Astrocyte (in vitro differentiated cells and primary cell): ENCODE results near the gene CD247. TPM values are rescaled to one million over a fixed set of nuclear protein-coding genes. Genes with fewer than 3 reads are reported as not detected.

ENCODE experiments used
- DNase-seq: peaks from one replicate; pipeline ENCODE4 v3.0.0-alpha.2; 2010; ENCODE audit warnings: low read depth
- FAIRE-seq: peaks from 2 replicates; lab custom pipeline; 2011; peaks lifted over from hg19 to GRCh38; lab: Jason Lieb, UNC
- H2AFZ ChIP-seq: 2 replicates; pipeline ENCODE4 v1.6.0; 2012; ENCODE audit warnings: low read depth, low read length, inconsistent platforms
- H3K27ac ChIP-seq: 2 replicates; pipeline ENCODE4 v1.5.1; 2011; ENCODE audit warnings: low read depth, low read length, inconsistent platforms
- H3K27me3 ChIP-seq: 2 replicates; pipeline ENCODE4 v1.6.0; 2011; ENCODE audit warnings: low read length, inconsistent platforms; ENCODE audit not compliant: insufficient read depth
- H3K36me3 ChIP-seq: 2 replicates; pipeline ENCODE4 v1.5.1; 2011; ENCODE audit warnings: low read length, inconsistent platforms; ENCODE audit not compliant: insufficient read depth
- H3K4me1 ChIP-seq: 2 replicates; pipeline ENCODE4 v1.5.1; 2011; ENCODE audit warnings: low read length, inconsistent platforms; ENCODE audit not compliant: insufficient read depth
- H3K4me2 ChIP-seq: 2 replicates; pipeline ENCODE4 v1.6.0; 2012; ENCODE audit warnings: low read length, inconsistent platforms
- H3K4me3 ChIP-seq: 2 replicates; pipeline ENCODE4 v1.5.1; 2011; ENCODE audit warnings: low read depth, mild to moderate bottlenecking, low read length, inconsistent platforms; ENCODE audit not compliant: insufficient read depth
- H3K79me2 ChIP-seq: 2 replicates; pipeline ENCODE4 v1.6.0; 2012; ENCODE audit warnings: mild to moderate bottlenecking, low read length, inconsistent platforms; ENCODE audit not compliant: insufficient read depth
- H3K9ac ChIP-seq: 2 replicates; pipeline ENCODE4 v1.6.0; 2012; ENCODE audit warnings: mild to moderate bottlenecking, low read length, inconsistent platforms
- H3K9me3 ChIP-seq: 2 replicates; pipeline ENCODE4 v1.5.1; 2012; ENCODE audit warnings: low read depth, mild to moderate bottlenecking, low read length, inconsistent platforms; ENCODE audit not compliant: insufficient read depth
- H4K20me1 ChIP-seq: 2 replicates; pipeline ENCODE4 v1.6.0; 2012; ENCODE audit warnings: low read length, inconsistent platforms; ENCODE audit not compliant: insufficient read depth
- H3K27ac Mint-ChIP-seq: one replicate; pipeline ENCODE4 v1.8.0; 2021; ENCODE audit warnings: mild to moderate bottlenecking, mixed read lengths; ENCODE audit not compliant: unreplicated experiment
- H3K27me3 Mint-ChIP-seq: one replicate; pipeline ENCODE4 v1.8.0; 2021; ENCODE audit warnings: low read depth, mixed read lengths; ENCODE audit not compliant: unreplicated experiment
- H3K36me3 Mint-ChIP-seq: one replicate; pipeline ENCODE4 v1.8.0; 2021; ENCODE audit warnings: low read depth, mixed read lengths; ENCODE audit not compliant: unreplicated experiment
- H3K4me1 Mint-ChIP-seq: one replicate; pipeline ENCODE4 v1.8.0; 2021; ENCODE audit warnings: low read depth, mixed read lengths; ENCODE audit not compliant: unreplicated experiment
- H3K4me3 Mint-ChIP-seq: one replicate; pipeline ENCODE4 v1.8.0; 2021; ENCODE audit warnings: mild to moderate bottlenecking, moderate library complexity, mixed read lengths; ENCODE audit not compliant: unreplicated experiment
- H3K9me3 Mint-ChIP-seq: one replicate; pipeline ENCODE4 v1.8.0; 2021; ENCODE audit warnings: mild to moderate bottlenecking, mixed read lengths; ENCODE audit not compliant: unreplicated experiment
- CTCF ChIP-seq: IDR thresholded peaks from 2 replicates; pipeline ENCODE4 v1.5.1; 2011; ENCODE audit warnings: low read depth, mild to moderate bottlenecking, inconsistent platforms, low read length, moderate library complexity; ENCODE audit not compliant: insufficient read depth
- EZH2 ChIP-seq: IDR thresholded peaks from 2 replicates; pipeline ENCODE4 v1.6.1; 2012; ENCODE audit warnings: mild to moderate bottlenecking, low read length, inconsistent platforms; ENCODE audit not compliant: insufficient read depth
- total RNA-seq: library from RNA; stranded (reverse); gene quantifications from 2 replicates; pipeline ENCODE4 v1.2.1, GENCODE V29; 2021

The CD247 gene
- total RNA-seq, 1 donor from 2014 or later, result not detected

DNA sequence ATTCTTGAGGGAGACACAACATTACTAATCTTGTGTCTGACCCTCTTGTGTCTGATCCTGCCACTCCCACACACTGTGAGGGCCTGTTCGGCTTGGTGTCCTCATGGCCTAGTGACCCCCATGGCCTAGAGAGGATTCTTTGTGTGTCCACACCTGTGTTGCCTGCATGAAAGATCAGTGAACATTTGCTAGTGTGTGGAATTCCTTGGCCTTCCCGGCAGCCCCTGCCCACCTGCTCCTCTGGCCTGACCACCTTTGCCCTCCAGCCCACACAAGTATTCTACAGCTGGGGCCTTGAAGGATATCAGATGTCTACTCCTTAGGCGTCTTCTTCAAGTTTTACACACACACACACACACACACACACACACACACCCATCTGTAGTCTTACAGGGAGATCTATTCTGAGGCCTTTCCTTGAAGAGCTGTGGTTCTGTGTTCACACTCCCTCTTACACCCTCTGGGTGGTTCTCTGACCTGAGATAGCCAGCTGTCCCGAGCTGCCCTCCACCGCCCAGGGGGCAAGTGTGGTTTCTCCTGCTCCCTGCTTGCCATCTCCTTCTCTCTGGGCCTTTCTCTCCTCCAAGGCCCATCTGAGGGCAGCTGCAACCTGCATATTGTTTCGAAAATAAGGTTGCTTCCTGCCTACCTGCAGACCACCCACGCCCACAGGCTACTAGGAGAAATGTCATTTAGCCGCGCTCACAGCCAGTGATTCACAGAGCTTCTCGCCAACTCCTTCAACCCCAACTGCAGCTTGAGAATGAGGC, 45.4 kb downstream of the CD247 start:
- no peaks in the 10 kb centered on the region for H4K20me1 ChIP-seq
- H3K27ac Mint-ChIP-seq, result no peak overlapping the region
- peaks cover 18% of the 10 kb centered on the region for H3K4me1 Mint-ChIP-seq
- no peak for TF ChIP-seq CTCF
- no peaks in the 10 kb centered on the region for H3K36me3 Mint-ChIP-seq
- no peaks in the 10 kb centered on the region for H3K79me2 ChIP-seq
- H3K4me3 Mint-ChIP-seq, result no peak overlapping the region
- H3K27me3 Mint-ChIP-seq, result no peaks in the 10 kb centered on the region
- H3K36me3 ChIP-seq, result no peaks in the 10 kb centered on the region
- H3K4me3 ChIP-seq, result no peak overlapping the region
- DNase-seq (no peak), FAIRE-seq (no peak)
- H3K9ac ChIP-seq, result no peak overlapping the region
- H3K4me1 ChIP-seq, result no peaks in the 10 kb centered on the region
- no peak overlapping the region for H3K4me2 ChIP-seq
- H3K27ac ChIP-seq, result no peak overlapping the region
- no peak overlapping the region for H2AFZ ChIP-seq
- H3K9me3 Mint-ChIP-seq, result peaks cover 6% of the 10 kb centered on the region
- H3K27me3 ChIP-seq, result no peaks in the 10 kb centered on the region
- H3K9me3 ChIP-seq, result no peaks in the 10 kb centered on the region

DNA sequence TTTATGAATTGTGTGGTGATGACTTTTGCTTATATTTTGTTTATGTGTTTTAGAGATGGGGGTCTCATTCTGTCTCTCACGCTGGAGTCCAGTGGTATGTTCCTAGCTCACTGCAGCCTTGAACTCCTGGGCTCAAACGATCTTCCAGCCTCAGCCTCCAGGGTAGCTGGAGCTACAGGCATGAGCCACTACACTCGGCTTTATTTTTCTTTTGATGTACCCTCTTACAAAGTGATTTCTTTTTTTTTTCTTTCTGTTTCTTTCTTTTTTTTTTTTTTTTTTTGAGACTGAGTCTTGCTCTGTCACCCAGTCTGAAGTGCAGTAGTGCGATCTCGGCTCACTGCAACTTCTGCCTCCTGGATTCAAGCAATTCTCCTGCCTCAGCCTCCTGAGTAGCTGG, 46.8 kb downstream of the CD247 start:
- no peaks in the 10 kb centered on the region for H3K79me2 ChIP-seq
- H3K27ac Mint-ChIP-seq, result no peak overlapping the region
- no peak overlapping the region for H3K4me3 Mint-ChIP-seq
- peaks cover 21% of the 10 kb centered on the region for H3K4me1 Mint-ChIP-seq
- no peaks in the 10 kb centered on the region for H3K36me3 Mint-ChIP-seq
- no peak for FAIRE-seq
- H3K9me3 ChIP-seq, result no peaks in the 10 kb centered on the region
- no peaks in the 10 kb centered on the region for H3K4me1 ChIP-seq
- TF ChIP-seq EZH2, result no peak
- no peak for TF ChIP-seq CTCF
- no peak overlapping the region for H3K9ac ChIP-seq
- H3K36me3 ChIP-seq, result no peaks in the 10 kb centered on the region
- H3K9me3 Mint-ChIP-seq, result peaks cover 3% of the 10 kb centered on the region
- no peak overlapping the region for H3K4me3 ChIP-seq
- DNase-seq, result no peak
- H3K27me3 Mint-ChIP-seq, result no peaks in the 10 kb centered on the region
- no peaks in the 10 kb centered on the region for H3K27me3 ChIP-seq
- H4K20me1 ChIP-seq, result no peaks in the 10 kb centered on the region
- H3K27ac ChIP-seq, result no peak overlapping the region
- no peak overlapping the region for H2AFZ ChIP-seq
- no peak overlapping the region for H3K4me2 ChIP-seq

- H3K4me1 Mint-ChIP-seq, result peaks cover 21% of the 10 kb centered on the region
- H3K4me3 ChIP-seq, result no peak overlapping the region
- no peak overlapping the region for H3K4me3 Mint-ChIP-seq
- no peaks in the 10 kb centered on the region for H3K4me1 ChIP-seq
- H3K9me3 ChIP-seq, result no peaks in the 10 kb centered on the region
- H3K27ac ChIP-seq, result no peak overlapping the region
- H3K27me3 Mint-ChIP-seq, result no peaks in the 10 kb centered on the region
- H3K36me3 ChIP-seq, result no peaks in the 10 kb centered on the region
- peaks cover 2% of the 10 kb centered on the region for H3K27me3 ChIP-seq
- H3K36me3 Mint-ChIP-seq, result no peaks in the 10 kb centered on the region
- no peak overlapping the region for H3K27ac Mint-ChIP-seq
- TF ChIP-seq EZH2 (no peak), CTCF (no peak)
- no peak overlapping the region for H2AFZ ChIP-seq
- H3K4me2 ChIP-seq, result no peak overlapping the region
- DNase-seq, result no peak
- no peak for FAIRE-seq
- H4K20me1 ChIP-seq, result no peaks in the 10 kb centered on the region
- H3K79me2 ChIP-seq, result no peaks in the 10 kb centered on the region
- no peaks in the 10 kb centered on the region for H3K9me3 Mint-ChIP-seq
- no peak overlapping the region for H3K9ac ChIP-seq
Measured at GRCh38 chr1:167469280-167469965, 48.9 kb downstream of the CD247 start.
